WTC11 (cell line): ENCODE data around the gene PLA2G2D. TPM values are rescaled to one million over a fixed set of nuclear protein-coding genes. Genes with fewer than 3 reads are reported as not detected.
A peak's percentile ranks its signal among the peaks of the same experiment; 100 is the strongest.

Source experiments
- ATAC-seq: fragments of 200-7000 bp; cut with Tn5 transposase; 2 replicates; pipeline ENCODE4 v1.10.0; 2021; ENCODE audit warnings: mild to moderate bottlenecking, moderate library complexity
- CTCF ChIA-PET: fragments of 300-600 bp; sonication (Branson Sonifier 250); formaldehyde crosslinking; loops from one replicate; lab custom pipeline; 2021; ENCODE audit warnings: antibody characterized with exemption; lab: Charles Lee
- POLR2A ChIA-PET: fragments of 350-600 bp; sonication (Branson Sonifier 250); formaldehyde crosslinking; loops from one replicate; lab custom pipeline; 2021; ENCODE audit warnings: antibody characterized with exemption; lab: Charles Lee
- DNase-seq: peaks from one replicate; pipeline ENCODE4 v3.0.0; 2021; ENCODE audit warnings: low spot score
- H3K27ac Mint-ChIP-seq: 2 replicates; pipeline ENCODE4 v1.8.0; 2021; ENCODE audit warnings: mixed read lengths
- H3K27me3 Mint-ChIP-seq: 2 replicates; pipeline ENCODE4 v1.8.0; 2021; ENCODE audit warnings: low read depth, mild to moderate bottlenecking, moderate library complexity, mixed read lengths
- H3K36me3 Mint-ChIP-seq: 2 replicates; pipeline ENCODE4 v1.8.0; 2021; ENCODE audit warnings: mixed read lengths
- H3K4me1 Mint-ChIP-seq: 2 replicates; pipeline ENCODE4 v1.8.0; 2022; ENCODE audit warnings: mixed read lengths
- H3K4me3 Mint-ChIP-seq: 2 replicates; pipeline ENCODE4 v1.8.0; 2021; ENCODE audit warnings: mild to moderate bottlenecking, moderate library complexity, mixed read lengths
- H3K9me3 Mint-ChIP-seq: 2 replicates; pipeline ENCODE4 v1.8.0; 2021; ENCODE audit warnings: mixed read lengths
- CTCF ChIP-seq: fragments of 200-600 bp; IDR thresholded peaks from 2 replicates; pipeline ENCODE4 v1.8.0; 2022; ENCODE audit warnings: antibody characterized with exemption
- ESRRA ChIP-seq: sonication (generic); formaldehyde crosslinking; IDR thresholded peaks from 2 replicates; pipeline ENCODE4 v1.8.1; 2022; ENCODE audit warnings: mild to moderate bottlenecking, missing genetic modification reagents, borderline replicate concordance
- GTF2I ChIP-seq: fragments of 250-450 bp; sonication (Bioruptor Pico); conservative IDR thresholded peaks from 2 replicates; pipeline ENCODE4 v1.4.0; 2021; ENCODE audit warnings: mild to moderate bottlenecking
- JUN ChIP-seq: sonication (generic); formaldehyde crosslinking; IDR thresholded peaks from 2 replicates; pipeline ENCODE4 v1.8.0; 2023; ENCODE audit warnings: mild to moderate bottlenecking, missing genetic modification reagents
- STAT6 ChIP-seq: sonication (generic); formaldehyde crosslinking; conservative IDR thresholded peaks from 2 replicates; pipeline ENCODE4 v1.8.1; 2023; ENCODE audit warnings: mild to moderate bottlenecking, low read depth, missing genetic modification reagents, moderate library complexity
- ZMAT4 ChIP-seq: fragments of 250-450 bp; sonication (Bioruptor Pico); IDR thresholded peaks from 2 replicates; pipeline ENCODE4 v1.9.0; 2021; ENCODE audit warnings: mild to moderate bottlenecking
- ZNF281 ChIP-seq: sonication (generic); formaldehyde crosslinking; IDR thresholded peaks from 2 replicates; pipeline ENCODE4 v1.8.0; 2023; ENCODE audit warnings: mild to moderate bottlenecking, missing genetic modification reagents
- ZNF396 ChIP-seq: fragments of 250-450 bp; sonication (Bioruptor Pico); IDR thresholded peaks from 2 replicates; pipeline ENCODE4 v1.8.0; 2021; ENCODE audit warnings: mild to moderate bottlenecking, moderate library complexity, borderline replicate concordance
- total RNA-seq: library from RNA; stranded (reverse); gene quantifications from 3 replicates; pipeline ENCODE4 v1.2.3, GENCODE V29; 2021

Gene PLA2G2D
- total RNA-seq, 1 experiment from 2014 or later, result not detected

GRCh38 chr1:20166051-20166450 lies 46.7 kb upstream of the PLA2G2D start:
- peaks cover 22% of the 10 kb centered on the region for H3K9me3 Mint-ChIP-seq
- TF ChIP-seq JUN (no peak), ZNF281 (CRISPR knock-in tag) (no peak), GTF2I (CRISPR knock-in tag) (no peak), STAT6 (CRISPR knock-in tag) (no peak)
- H3K4me3 Mint-ChIP-seq, result no peak overlapping the region
- peaks cover 20% of the 10 kb centered on the region for H3K4me1 Mint-ChIP-seq
- H3K27ac Mint-ChIP-seq, result no peak overlapping the region
- ChIA-PET POLR2A (no interaction called here), CTCF (interaction anchor here (0.6 to 3.3 kb wide), 18 partner anchors 9 to 512 kb away, joined by 3 to 33 read pairs (median 4); no protein-coding TSS in a partner anchor)
- ATAC-seq, result no peak
- no peak for DNase-seq
- H3K27me3 Mint-ChIP-seq, result peaks cover 6% of the 10 kb centered on the region
- H3K36me3 Mint-ChIP-seq, result peaks cover 18% of the 10 kb centered on the region

- POLR2A ChIA-PET, result no interaction called here
These were observed 46.2 kb upstream of the PLA2G2D start for GRCh38 chr1:20165522-20165951.

GRCh38 chr1:20164694-20165202 lies 45.4 kb upstream of the PLA2G2D start:
- Mint-ChIP-seq H3K27ac (no peak overlapping the region), H3K27me3 (peaks cover 6% of the 10 kb centered on the region), H3K4me3 (no peak overlapping the region), H3K4me1 (peaks cover 20% of the 10 kb centered on the region), H3K36me3 (peaks cover 30% of the 10 kb centered on the region), H3K9me3 (peaks cover 35% of the 10 kb centered on the region)
- ChIA-PET CTCF (interaction anchor here (0.7 to 3.3 kb wide), 8 partner anchors 12 to 715 kb away, joined by 3 to 33 read pairs (median 4); no protein-coding TSS in a partner anchor), POLR2A (no interaction called here)
- DNase-seq (no peak), ATAC-seq (no peak)
- no peak for TF ChIP-seq ZMAT4 (CRISPR knock-in tag)

More at GRCh38 chr1:20165522-20165951, 46.2 kb upstream of the PLA2G2D start:
- CTCF ChIA-PET, result interaction anchor here (0.6 to 3.3 kb wide), 18 partner anchors 8 to 512 kb away, joined by 3 to 33 read pairs (median 4); no protein-coding TSS in a partner anchor
- H3K27ac Mint-ChIP-seq, result no peak overlapping the region
- H3K36me3 Mint-ChIP-seq, result peaks cover 22% of the 10 kb centered on the region
- H3K9me3 Mint-ChIP-seq, result peaks cover 27% of the 10 kb centered on the region
- no peak overlapping the region for H3K4me3 Mint-ChIP-seq
- TF ChIP-seq CTCF (peak; percentile 34; the same call in 1 of the 2 replicates), ZNF396 (CRISPR knock-in tag) (no peak)
- TF ChIP-seq, all 79 proteins: peak for 1
- ATAC-seq, result peak; percentile 69
- Mint-ChIP-seq H3K4me1 (peaks cover 20% of the 10 kb centered on the region), H3K27me3 (peaks cover 6% of the 10 kb centered on the region)
- DNase-seq, result peak; percentile 36

- peaks cover 51% of the 10 kb centered on the region for H3K9me3 Mint-ChIP-seq
- ATAC-seq (no peak), DNase-seq (no peak)
- TF ChIP-seq ESRRA (CRISPR knock-in tag), result no peak
- CTCF ChIA-PET, result no interaction called here
- H3K27me3 Mint-ChIP-seq, result peaks cover 9% of the 10 kb centered on the region
- no peak overlapping the region for H3K4me3 Mint-ChIP-seq
- H3K36me3 Mint-ChIP-seq, result peaks cover 36% of the 10 kb centered on the region
- H3K4me1 Mint-ChIP-seq, result peaks cover 7% of the 10 kb centered on the region
- POLR2A ChIA-PET, result no interaction called here
- no peak overlapping the region for H3K27ac Mint-ChIP-seq
These were observed 40.7 kb upstream of the PLA2G2D start for GRCh38 chr1:20160034-20160433.
